Measurements from ENCODE around the gene CELA3B.
A peak's percentile ranks its signal among the peaks of the same experiment; 100 is the strongest.
"Not testable (repeated sequence)": the region's sequence is repeated elsewhere in the genome, so short reads cannot be mapped to it uniquely, and the experiment has no call there.

Gene CELA3B

DNA sequence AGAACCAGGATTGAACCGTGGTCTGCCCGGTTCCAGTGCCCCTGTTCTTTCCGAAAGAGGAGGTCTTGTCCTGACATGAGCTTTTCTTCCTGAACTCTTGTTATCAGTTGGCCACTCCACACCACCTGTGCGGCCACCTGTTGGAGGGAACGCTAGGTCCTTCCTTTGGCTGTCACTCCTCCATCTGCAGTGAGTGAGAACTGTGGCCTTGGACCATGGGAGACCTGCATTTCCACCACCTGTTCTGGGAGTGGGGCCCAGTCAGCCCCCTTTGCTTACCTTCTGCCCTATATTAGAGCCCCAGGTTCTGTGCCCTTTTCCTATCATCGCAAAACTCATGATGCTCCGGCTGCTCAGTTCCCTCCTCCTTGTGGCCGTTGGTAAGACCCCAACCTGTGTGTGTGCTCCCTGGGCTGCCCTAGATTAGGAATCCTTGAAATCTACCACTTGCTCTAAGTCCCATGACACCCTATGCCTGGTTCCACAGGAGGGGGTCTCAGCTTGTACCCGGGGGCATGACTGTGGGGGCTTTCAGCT is at the start of gene CELA3B:
TSS of gene CELA3B (plus strand) at position 320 of the 537 bp plus-strand sequence. CDS start at position 338, 18 bp downstream.
- DNase-seq: not testable (repeated sequence)

DNA sequence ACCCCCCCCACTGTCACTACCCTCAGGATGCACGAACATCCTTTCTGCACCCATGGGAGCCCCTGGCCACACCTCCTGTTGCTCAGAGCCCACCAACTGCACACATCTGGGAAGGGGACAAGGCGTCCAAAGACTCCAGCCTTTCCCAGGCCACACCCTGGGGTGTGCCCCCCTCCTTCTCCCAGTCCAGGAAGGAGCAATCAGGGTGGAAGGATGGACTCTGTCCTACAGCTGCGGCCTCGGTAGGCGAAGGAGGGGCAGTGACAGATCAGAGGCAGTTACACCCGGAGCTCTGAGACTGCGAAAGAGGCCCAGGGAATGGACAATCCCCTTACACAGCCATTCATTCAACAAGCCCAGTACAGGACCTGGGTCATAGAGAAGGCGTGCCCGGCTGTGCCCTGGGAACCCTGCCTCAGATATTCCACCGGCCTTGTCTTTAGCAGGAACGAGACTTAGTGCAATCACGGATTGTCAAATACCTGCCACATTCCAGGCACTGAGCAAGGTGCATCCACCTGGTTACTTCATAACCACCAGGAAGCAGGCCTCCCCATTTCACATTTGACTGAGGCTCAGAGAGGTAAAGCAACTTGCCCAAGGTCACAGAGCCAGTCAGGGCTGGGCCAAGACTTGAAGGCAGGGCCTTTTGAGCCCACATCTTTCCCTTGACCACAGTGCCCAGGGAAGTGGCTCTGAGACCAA is 49.1 kb upstream of the CELA3B start:
- no peak for DNase-seq

DNA sequence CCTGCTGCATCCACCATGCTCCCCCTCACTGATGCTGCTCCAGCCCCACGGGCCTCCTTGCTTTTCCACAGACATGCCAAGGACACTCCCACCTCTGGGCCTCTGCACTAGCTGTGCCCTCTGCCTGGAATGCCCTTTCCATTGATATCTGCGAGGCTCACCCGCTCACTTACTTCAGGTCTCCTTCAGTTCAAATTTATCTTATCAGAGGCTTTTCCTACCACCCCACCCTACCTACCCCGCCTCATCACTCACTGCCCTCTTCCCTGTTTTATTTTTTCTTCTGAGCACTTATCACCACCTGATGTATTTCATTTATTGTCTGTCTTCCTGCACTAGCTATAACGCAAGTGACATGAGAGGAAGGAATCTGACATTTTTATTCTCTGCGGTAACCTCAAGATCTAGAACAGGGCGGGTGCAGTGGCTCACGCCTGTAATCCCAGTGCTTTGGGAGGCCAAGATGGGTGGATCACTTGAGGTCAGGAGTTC is 46.7 kb upstream of the CELA3B start:
- no peak for DNase-seq

DNA sequence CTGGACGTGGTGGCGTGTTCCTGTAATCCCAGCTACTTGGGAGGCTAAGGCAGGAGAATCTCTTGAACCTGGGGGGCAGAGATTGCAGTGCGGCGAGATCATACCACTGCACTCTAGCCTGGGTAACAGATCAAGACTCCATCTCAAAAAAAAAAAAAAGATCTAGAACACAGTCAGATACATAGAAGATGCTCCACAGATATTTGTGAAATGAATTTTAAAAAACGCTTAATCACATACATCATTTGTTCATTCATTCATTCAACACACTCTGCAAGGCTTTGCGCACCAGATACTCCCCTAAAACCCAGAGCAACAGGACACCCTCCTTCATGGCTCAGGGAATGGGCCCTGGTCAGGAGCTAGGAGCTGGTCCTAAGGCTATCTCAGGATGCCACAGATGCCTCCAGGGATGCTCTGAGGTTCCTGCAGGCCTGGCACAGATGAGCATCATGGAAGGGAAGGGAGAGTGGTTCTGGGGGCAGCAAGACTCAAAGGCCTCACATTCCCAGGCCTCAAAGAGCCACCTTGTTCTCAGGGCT is 46.1 kb upstream of the CELA3B start:
- DNase-seq: no peak

DNA sequence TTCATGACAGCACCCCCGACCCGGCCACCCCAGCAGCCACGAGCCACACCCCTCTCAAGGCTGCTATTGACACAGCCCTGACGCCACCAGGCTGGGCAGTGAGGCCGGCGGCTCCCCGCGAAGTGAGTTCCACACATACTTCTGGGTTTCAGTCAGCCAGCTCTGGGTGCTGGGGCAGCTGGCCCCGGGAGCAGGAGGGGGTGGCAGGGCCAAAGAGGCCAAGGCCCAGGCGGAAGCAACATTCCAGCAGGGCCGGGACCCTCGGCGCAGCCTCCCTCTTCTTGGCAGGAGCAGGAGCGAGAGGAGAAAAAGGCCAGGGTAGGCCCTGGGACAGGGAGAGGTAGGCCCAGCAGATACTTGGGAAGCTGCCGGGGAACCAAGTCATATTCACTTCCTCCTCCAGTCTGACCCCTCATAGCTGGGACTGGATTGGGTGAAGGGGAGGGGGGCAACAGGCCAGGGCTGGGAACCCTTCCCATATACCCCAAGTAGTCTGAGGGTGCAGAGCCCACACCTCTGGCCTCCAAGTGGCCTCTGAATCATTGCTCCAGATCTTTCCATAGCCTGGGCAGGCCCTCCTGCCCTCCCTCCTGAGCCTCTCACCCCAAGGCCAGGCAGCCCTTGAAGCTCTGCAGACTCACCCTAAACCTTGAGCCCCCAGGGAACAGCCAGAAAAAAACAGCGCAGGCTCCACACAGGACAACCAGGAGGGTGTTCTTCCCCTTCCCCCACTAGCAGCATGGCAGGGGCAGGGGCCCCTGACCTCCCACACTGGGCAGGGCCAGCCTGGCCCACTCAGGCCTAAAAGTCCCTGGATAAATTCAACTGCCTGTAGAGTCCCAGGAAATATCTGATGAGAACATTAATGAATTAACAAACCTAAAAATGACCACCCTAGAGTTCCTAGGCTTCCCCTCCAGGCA is 45.4 kb upstream of the CELA3B start:
- no peak for DNase-seq

GRCh38 chr1:21932127-21932526 is 44.7 kb upstream of the CELA3B start:
- no peak for DNase-seq

GRCh38 chr1:21933397-21934248 is 43.2 kb upstream of the CELA3B start:
- no peak for DNase-seq

DNA sequence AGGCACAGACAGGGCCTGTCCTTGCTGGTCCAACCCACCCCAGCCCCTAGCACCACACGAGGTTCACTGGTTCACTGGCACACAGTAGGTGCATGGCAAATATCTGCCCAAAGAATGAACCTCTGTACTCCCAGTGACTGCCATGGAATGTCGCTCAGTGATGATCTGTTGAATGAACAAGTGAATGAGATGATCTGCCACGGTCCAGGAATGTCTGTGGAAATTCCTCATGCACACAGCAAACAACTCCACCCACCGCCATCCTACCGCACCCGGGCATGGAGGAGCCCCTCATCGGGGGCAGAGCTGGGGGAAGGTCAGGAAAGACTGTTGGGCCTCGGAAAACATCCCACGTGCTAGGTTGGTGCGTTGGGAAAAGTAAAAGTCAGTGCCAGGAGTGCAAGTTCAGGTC is 41.4 kb upstream of the CELA3B start:
- no peak for DNase-seq

GRCh38 chr1:21935891-21936365 is 40.9 kb upstream of the CELA3B start:
- DNase-seq: no peak

DNA sequence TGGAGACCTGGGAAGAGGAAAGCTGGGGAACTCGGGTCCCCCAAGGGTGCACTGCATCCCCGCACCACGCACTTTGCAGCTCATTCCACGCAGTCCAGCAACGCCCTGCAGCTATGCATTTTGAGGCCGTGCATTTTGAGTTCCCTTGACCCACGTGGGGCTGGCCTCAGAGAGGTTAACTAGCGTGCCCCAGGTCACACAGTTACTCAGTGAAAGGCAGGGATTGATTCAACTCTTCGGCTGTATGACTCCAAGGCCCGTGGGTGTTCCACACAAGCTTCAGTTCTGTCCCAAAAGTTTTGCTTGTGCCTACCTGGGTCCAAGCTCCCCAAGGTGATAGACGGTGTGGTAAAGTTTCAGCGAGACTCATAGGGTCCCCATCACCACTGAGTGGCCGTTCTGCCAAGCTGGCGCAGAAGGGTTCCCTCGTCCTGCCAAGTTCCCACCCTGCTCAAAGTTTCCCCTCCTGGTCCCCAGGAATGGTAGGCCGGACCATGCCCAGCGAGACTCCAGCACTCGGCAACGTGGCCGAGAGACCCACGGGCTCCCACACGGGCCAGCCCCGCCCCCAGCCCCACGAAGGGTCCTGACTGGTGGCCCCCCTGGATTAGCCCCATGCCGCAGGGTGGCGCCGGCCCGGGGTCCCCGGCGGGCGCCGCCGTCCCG is 40.3 kb upstream of the CELA3B start:
- DNase-seq: no peak

- no peak for DNase-seq
Observed at GRCh38 chr1:21937034-21937371, 39.8 kb upstream of the CELA3B start, which contains the start of gene HSPG2. Gene HSPG2, minus strand, starts transcription at chr1:21937310. Its CDS starts 93 bp downstream, at chr1:21937217.

- peak; percentile 37 for DNase-seq
Observed at GRCh38 chr1:21937372-21938121, 39.3 kb upstream of the CELA3B start.

- no peak for DNase-seq
Observed at GRCh38 chr1:21938732-21939538, 37.9 kb upstream of the CELA3B start.

DNA sequence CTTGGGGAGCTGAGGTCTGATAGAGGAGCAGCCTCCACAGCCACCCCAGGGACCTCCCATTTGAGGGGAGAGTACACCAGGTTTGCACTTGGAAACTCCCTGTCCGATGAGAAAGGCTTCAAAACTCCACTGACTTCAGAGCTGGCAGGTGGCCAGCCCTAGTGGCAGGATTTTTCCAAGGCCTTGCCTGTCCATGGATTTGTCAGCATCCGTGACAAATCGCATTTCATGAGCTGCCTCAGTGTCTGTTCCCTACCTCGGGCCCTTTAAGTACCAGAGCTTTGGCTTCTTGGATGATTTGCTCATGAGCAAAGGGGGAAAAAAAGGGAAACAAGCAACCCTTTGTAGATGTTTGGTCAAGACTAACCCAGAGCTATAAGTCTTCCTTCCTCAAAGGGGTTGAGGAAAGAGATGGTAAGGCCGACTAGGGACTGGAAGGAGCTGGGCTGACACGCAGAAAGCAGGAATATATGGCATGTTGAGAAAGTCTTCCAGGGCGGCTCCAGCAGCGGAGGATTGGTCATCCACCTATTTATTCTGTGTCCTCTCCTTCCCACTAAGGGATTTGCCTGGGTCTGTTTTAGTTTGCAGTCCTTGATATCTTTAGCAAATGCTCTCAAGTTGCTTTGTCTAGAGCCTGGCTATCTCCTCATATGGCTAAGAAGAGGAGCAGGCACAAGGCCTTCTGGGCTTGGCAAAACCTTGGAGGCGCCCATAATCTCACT is 37.0 kb upstream of the CELA3B start:
- no peak for DNase-seq

- DNase-seq: no peak
Observed at GRCh38 chr1:21940492-21940891, 36.3 kb upstream of the CELA3B start.

DNA sequence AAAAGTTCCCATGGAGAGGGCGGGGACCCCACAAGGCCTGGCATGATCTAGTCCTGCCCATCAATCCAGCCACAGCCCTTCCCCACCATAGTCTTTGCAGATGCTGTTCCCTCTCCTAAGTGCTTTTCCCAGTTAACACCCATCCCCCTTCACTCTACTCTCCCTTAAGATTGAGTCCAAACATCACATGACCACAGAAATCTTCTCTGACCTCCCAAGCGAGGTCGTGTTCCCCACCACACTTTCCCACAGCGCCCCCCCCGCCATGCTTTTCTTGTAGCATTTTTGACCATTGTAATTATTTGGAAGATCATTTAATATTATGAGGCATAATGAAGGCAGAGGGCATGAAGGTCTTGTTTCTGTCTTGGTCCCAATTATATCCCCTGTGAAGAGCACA is 35.5 kb upstream of the CELA3B start:
- no peak for DNase-seq

GRCh38 chr1:21942464-21942863 is 34.4 kb upstream of the CELA3B start:
- DNase-seq: no peak

GRCh38 chr1:21942959-21943640 is 33.7 kb upstream of the CELA3B start:
- DNase-seq: not testable (repeated sequence)

DNA sequence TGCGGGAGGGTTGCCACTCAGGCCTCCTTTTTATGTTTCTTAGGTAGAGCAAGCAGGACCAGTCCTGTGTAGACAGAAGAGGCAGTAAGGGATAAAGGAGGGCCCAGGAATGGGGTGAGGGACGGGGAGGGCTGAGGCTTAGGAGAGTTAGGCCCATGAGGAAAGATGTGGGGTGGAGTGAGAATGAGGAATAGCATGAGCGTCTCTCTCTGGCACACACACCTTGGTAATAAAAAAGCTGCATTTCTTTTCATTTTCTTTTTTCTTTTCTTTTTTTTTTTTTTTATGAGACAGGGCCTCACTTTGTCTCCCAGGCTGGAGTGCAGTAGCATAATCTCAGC is 32.1 kb upstream of the CELA3B start:
- no peak for DNase-seq

Data from NCI-H1694 treated with DMSO at 0.1 percent for 48 hours (cell line).